Activated T-helper 17 cell treated with anti-CD3 and anti-CD28 coated beads, Interleukin-2, amount 50 U/mL, for 72 hours (primary cell): Measurements from ENCODE around the gene ATG7. TPM values are rescaled to one million over a fixed set of nuclear protein-coding genes. Genes with fewer than 3 reads are reported as not detected.

Experiments
- ATAC-seq: fragments of 150-1000 bp; cut with Tn5 transposase; replicated peaks from 2 replicates; pipeline ENCODE4 v1.10.0; 2021; ENCODE audit warnings: mild to moderate bottlenecking, moderate library complexity
- H3K27ac Mint-ChIP-seq: one replicate; pipeline ENCODE4 v1.8.0; 2022; ENCODE audit warnings: mixed read lengths
- H3K27me3 Mint-ChIP-seq: one replicate; pipeline ENCODE4 v1.8.0; 2022; ENCODE audit warnings: mixed read lengths
- H3K36me3 Mint-ChIP-seq: one replicate; pipeline ENCODE4 v1.8.0; 2022; ENCODE audit warnings: low read depth, mild to moderate bottlenecking, mixed read lengths
- H3K4me1 Mint-ChIP-seq: one replicate; pipeline ENCODE4 v1.8.0; 2022; ENCODE audit warnings: mixed read lengths
- H3K4me3 Mint-ChIP-seq: one replicate; pipeline ENCODE4 v1.8.0; 2022; ENCODE audit warnings: mild to moderate bottlenecking, mixed read lengths
- H3K9me3 Mint-ChIP-seq: one replicate; pipeline ENCODE4 v1.8.0; 2022; ENCODE audit warnings: mixed read lengths
- total RNA-seq, 2 donors: library from RNA; stranded (reverse); gene quantifications; one replicate each; pipeline ENCODE4 v1.2.3, GENCODE V29; 2022

The ATG7 gene
- total RNA-seq, 2 donors from 2014 or later, result 34.6 to 37.7 TPM

DNA sequence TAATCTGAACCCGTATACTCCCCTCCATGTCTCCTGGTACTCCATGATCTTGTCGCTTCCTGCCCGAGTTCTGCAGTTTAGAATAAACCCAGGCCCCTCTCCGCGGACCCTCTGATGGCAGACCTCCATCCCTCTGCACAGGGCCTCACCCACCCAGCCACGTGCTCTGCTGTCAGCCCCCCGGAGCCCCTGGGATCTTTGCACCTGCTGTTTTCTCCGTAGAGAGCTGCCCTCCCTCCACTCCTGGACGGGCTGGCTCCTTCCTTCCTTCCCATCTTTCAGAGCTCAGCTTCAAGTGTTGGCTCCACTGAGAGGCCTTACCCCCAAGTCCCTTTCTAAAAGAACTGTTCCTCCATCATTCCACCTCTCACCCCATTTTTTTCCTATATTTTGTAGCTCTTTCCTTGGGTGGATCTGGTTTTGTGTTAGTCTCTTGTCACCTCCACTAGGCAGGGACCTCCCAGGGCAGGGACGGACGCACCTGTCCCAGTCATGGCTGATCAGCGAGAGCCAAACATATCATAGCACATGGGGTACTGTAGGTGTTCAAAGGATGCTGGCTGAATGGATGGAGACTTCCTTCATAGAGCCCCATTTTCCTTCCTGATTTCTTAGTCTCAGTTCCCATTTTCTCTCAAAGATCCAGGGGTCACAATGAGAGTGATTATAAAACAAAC is 264.9 kb downstream of the ATG7 start:
- Mint-ChIP-seq H3K36me3 (no peaks in the 10 kb centered on the region), H3K4me3 (no peak overlapping the region), H3K27me3 (no peaks in the 10 kb centered on the region), H3K27ac (no peak overlapping the region), H3K4me1 (no peaks in the 10 kb centered on the region), H3K9me3 (no peaks in the 10 kb centered on the region)
- ATAC-seq, result no peak

DNA sequence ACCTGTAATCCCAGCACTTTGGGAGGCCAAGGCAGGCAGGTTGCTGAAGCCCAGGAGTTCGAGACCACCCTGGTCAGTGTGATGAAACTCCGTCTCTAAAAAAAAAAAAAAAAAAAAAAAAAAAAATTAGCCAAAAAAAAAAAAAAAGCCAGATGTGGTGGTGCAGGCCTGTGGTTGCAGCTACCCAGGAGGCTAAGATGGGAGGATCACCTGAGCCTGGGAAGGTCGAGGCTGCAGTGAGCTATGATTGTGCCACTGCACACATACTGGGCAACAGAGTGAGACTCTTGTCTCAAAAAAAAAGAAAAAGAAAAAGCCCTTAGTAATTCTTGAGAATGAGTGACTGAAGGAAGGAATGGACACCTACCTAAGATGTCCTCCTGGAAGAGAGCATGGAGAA is 266.4 kb downstream of the ATG7 start:
- Mint-ChIP-seq H3K4me1 (no peaks in the 10 kb centered on the region), H3K36me3 (no peaks in the 10 kb centered on the region), H3K27ac (no peak overlapping the region), H3K9me3 (no peaks in the 10 kb centered on the region), H3K27me3 (no peaks in the 10 kb centered on the region), H3K4me3 (no peak overlapping the region)
- no peak for ATAC-seq

GRCh38 chr3:11539218-11539617 is 267.0 kb downstream of the ATG7 start:
- H3K4me3 Mint-ChIP-seq, result no peak overlapping the region

DNA sequence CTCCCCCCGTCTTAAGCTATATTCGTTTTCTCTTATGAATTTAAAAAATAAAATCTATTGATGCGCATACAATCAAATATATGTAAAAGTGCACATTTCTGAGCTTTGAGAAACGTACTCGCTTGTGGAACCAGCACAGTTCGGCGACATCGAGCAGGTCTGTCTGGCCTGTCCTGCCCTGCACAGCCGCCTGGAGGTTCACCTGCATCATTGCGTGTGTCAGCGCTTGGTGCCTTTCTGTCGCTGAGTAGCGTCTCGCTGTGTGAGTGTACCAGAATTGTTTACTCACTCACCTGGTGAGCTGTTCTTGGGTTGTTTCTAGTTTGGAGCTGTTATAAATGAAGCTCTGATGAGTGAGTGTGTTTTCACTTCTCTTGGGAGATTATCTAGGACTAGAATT is 267.5 kb downstream of the ATG7 start:
- Mint-ChIP-seq H3K27ac (no peak overlapping the region), H3K4me3 (no peak overlapping the region), H3K9me3 (no peaks in the 10 kb centered on the region), H3K4me1 (no peaks in the 10 kb centered on the region), H3K36me3 (no peaks in the 10 kb centered on the region), H3K27me3 (no peaks in the 10 kb centered on the region)
- ATAC-seq, result no peak

More at GRCh38 chr3:11539218-11539617, 267.0 kb downstream of the ATG7 start:
- Mint-ChIP-seq H3K27ac (no peak overlapping the region), H3K27me3 (no peaks in the 10 kb centered on the region), H3K9me3 (no peaks in the 10 kb centered on the region), H3K36me3 (no peaks in the 10 kb centered on the region), H3K4me1 (no peaks in the 10 kb centered on the region)
- ATAC-seq, result no peak

GRCh38 chr3:11541321-11542303 is 269.4 kb downstream of the ATG7 start:
- Mint-ChIP-seq H3K4me3 (no peak overlapping the region), H3K27ac (peak overlapping the region; percentile 20), H3K27me3 (no peaks in the 10 kb centered on the region), H3K4me1 (no peaks in the 10 kb centered on the region), H3K9me3 (no peaks in the 10 kb centered on the region), H3K36me3 (no peaks in the 10 kb centered on the region)
- ATAC-seq, result no peak

DNA sequence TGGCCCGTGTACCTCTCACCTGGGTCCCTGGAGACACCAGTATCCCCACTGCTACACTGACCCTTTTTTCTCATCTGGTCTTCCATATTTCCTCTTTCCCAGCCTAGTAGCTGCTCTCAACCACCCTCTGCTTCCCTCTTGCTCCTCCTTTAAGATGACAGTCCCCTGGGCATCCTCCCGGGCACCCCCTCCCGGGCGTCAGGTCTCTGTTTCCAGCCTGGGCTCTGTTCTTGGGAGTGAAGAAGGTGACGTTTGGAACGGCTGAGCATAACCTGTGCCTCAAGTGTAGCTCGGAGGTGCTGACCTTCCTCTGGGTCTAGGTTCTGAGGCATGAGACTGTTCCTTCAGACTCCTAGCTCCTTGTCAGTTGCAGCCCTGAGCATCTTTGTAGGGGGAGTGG is 270.4 kb downstream of the ATG7 start:
- Mint-ChIP-seq H3K36me3 (no peaks in the 10 kb centered on the region), H3K27me3 (no peaks in the 10 kb centered on the region), H3K9me3 (no peaks in the 10 kb centered on the region), H3K27ac (no peak overlapping the region), H3K4me1 (peaks cover 2% of the 10 kb centered on the region), H3K4me3 (no peak overlapping the region)
- no peak for ATAC-seq

- Mint-ChIP-seq H3K4me1 (peaks cover 6% of the 10 kb centered on the region), H3K36me3 (no peaks in the 10 kb centered on the region), H3K27ac (no peak overlapping the region)
Observed at GRCh38 chr3:11543141-11543947, 271.1 kb downstream of the ATG7 start.

DNA sequence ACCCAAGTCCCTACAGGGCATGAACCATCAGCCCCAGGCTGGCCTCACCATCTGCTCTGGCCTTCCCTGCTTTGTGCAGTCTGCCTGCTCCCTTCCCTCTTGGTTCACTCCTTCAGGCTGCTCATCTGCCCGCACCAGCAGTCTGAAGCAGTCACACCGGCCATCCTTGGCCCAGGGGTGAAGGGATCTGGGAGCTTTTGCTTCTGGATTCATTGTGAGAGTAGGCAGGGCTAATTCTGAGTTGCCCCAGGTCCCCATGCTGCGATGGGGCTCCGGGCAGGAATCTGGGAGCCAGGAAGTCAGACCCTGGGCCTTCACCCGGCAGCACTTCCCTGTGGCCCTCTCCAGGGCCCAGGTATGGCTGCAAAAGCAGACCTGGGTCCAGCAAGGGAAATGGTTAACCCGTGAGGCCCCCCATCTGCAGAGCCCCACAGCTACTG is 271.8 kb downstream of the ATG7 start:
- Mint-ChIP-seq H3K36me3 (no peaks in the 10 kb centered on the region), H3K27me3 (no peaks in the 10 kb centered on the region), H3K4me3 (no peak overlapping the region), H3K4me1 (peaks cover 6% of the 10 kb centered on the region), H3K27ac (no peak overlapping the region), H3K9me3 (no peaks in the 10 kb centered on the region)
- ATAC-seq, result no peak

More at GRCh38 chr3:11543141-11543947, 271.1 kb downstream of the ATG7 start:
- no peak for ATAC-seq
- H3K9me3 Mint-ChIP-seq, result no peaks in the 10 kb centered on the region
- H3K27me3 Mint-ChIP-seq, result no peaks in the 10 kb centered on the region
- H3K4me3 Mint-ChIP-seq, result no peak overlapping the region

DNA sequence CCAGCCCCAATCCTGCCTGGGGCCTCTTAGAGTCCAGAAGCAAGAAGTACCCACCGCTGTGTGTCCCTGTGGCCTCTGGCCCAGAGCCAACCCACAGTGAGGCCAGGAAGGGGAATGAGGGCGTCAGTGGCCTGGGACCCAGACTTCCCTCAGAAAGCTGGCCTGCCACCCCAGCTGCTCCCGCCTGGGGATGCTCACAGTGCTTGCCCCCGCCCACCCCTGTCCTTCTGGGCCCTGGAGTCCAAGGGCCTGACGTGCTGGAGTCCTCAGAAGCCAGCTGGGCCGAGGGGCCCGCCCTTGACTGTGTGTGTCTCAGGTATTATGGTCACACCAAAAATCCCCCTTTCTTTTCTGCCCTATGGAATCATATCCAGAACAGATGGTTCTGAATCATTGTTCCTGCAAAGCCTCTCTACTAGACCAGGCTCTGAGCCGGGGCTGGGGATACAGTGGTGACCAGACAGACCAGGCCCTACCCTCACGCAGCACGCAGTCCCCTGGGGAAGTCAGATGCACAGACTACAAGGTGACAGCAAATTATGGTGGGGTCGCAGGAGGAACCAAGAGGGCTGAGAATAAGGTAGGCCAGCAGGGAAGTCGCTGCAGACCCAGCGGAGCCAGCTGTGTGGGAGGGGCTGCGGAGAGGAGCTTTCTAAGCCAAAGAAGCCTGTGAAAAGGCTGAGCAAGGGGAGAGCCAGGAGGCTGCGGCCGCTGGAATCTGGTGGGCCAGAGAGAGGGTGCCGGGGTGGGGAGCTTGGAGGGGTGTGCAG is 272.4 kb downstream of the ATG7 start:
- no peak for ATAC-seq
- peaks cover 6% of the 10 kb centered on the region for H3K4me1 Mint-ChIP-seq
- no peaks in the 10 kb centered on the region for H3K27me3 Mint-ChIP-seq
- no peak overlapping the region for H3K4me3 Mint-ChIP-seq
- H3K36me3 Mint-ChIP-seq, result no peaks in the 10 kb centered on the region
- no peaks in the 10 kb centered on the region for H3K9me3 Mint-ChIP-seq
- no peak overlapping the region for H3K27ac Mint-ChIP-seq

- Mint-ChIP-seq H3K27me3 (no peaks in the 10 kb centered on the region), H3K27ac (no peak overlapping the region), H3K4me3 (no peak overlapping the region), H3K4me1 (peaks cover 6% of the 10 kb centered on the region), H3K36me3 (no peaks in the 10 kb centered on the region), H3K9me3 (no peaks in the 10 kb centered on the region)
- ATAC-seq, result no peak
Observed at GRCh38 chr3:11545186-11545851, 273.1 kb downstream of the ATG7 start.

GRCh38 chr3:11546657-11547302 is 274.6 kb downstream of the ATG7 start:
- Mint-ChIP-seq H3K27ac (peak overlapping the region; percentile 76), H3K36me3 (no peaks in the 10 kb centered on the region), H3K27me3 (no peaks in the 10 kb centered on the region), H3K4me3 (no peak overlapping the region), H3K9me3 (no peaks in the 10 kb centered on the region), H3K4me1 (peaks cover 6% of the 10 kb centered on the region)
- no peak for ATAC-seq

GRCh38 chr3:11547498-11547897 is 275.3 kb downstream of the ATG7 start:
- no peaks in the 10 kb centered on the region for H3K27me3 Mint-ChIP-seq
- peaks cover 6% of the 10 kb centered on the region for H3K4me1 Mint-ChIP-seq
- peak overlapping the region; percentile 3 for H3K4me3 Mint-ChIP-seq
- ATAC-seq, result peak; percentile 87
- H3K27ac Mint-ChIP-seq, result peak overlapping the region; percentile 76
- peaks cover 1% of the 10 kb centered on the region for H3K36me3 Mint-ChIP-seq
- H3K9me3 Mint-ChIP-seq, result no peaks in the 10 kb centered on the region

- H3K9me3 Mint-ChIP-seq, result no peaks in the 10 kb centered on the region
- H3K27me3 Mint-ChIP-seq, result no peaks in the 10 kb centered on the region
- H3K4me3 Mint-ChIP-seq, result no peak overlapping the region
- ATAC-seq, result no peak
- peaks cover 6% of the 10 kb centered on the region for H3K36me3 Mint-ChIP-seq
- H3K27ac Mint-ChIP-seq, result peak overlapping the region; percentile 76
- peaks cover 6% of the 10 kb centered on the region for H3K4me1 Mint-ChIP-seq
Observed at GRCh38 chr3:11548721-11549131, 276.5 kb downstream of the ATG7 start.
